DMS79 (cell line): ENCODE measurements around the gene ZC3H8.

Experiments
- DNase-seq: peaks from one replicate; lab custom pipeline; 2025; lab: John Stamatoyannopoulos, UW

ZC3H8 gene

GRCh38 chr2:112195167-112195766 lies 59.6 kb downstream of the ZC3H8 start:
- DNase-seq, result no peak

DNA sequence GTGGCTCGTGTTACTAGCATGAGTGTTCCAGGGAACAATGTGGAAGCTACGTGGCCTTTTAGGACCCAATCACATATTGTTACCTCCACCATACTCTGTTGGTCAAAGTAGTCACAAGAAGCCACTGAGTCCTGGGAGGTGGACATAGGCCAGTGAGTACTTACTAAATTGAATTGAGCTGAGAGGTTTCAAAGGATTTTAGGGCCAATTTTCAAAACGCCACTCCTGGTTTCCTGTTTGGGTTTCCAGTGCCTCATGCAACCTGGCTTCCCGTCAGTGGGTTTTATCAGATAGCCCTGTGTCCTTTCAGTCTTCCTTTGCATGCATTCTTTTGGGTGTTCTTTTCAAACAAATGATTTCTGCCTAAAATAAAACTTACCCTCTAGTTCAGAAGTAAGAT lies 60.4 kb downstream of the ZC3H8 start:
- DNase-seq, result no peak

DNA sequence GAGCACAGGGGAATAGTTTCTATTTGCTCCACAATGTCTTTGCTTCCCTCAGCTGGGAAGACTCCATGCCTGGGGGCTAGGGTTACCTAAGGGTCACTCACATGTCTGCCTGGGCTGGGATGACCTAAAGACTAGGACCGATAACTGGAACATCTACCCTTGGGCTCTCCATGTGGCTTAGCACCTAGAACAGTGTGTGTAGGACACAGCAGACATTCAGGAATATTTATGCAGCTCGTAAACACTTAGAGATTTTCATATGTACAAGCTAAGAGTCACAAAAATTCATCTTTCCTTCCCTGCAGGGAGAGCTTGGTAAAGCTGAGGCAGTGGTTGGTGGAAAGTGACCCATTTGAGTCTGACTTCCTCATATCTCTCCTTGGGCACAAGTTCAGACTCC lies 60.8 kb downstream of the ZC3H8 start:
- no peak for DNase-seq

GRCh38 chr2:112189001-112189556 lies 65.8 kb downstream of the ZC3H8 start:
- DNase-seq, result no peak

DNA sequence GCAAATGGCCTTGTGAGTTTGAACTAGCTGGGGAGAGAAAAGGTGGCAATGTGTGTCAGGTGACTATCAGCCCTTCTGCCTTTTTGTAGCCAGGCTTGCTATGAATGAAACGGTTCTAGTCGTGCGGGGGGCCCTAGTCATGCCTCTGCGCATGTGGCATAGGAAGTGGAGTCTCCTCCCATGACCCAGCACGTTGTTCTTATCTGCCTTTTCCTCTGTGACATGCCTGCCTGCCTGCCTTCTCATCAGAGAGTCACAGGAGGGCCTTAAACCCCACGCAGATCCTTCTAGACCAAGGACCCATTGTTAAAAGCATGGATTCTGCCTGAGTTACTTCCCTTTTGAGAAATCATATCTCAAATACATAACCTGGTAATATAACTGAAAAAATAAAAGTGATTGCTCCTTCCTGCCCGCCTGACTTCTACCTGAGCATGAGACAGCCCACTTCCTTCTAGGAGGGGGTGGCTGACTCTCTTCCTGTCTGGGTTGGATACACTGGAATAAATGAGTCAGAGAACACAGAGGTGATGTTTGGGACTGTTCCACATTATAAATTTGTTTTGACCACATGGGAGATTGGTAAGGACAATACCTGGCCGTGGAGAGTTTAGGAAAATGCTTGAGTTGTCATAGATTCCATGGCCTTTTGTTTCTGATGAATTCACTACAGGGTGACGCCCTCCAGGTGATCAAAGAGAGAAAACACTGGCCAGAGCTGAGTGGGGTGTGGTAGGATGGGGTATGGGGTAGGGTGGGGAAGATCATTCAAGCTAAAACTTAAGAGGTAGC lies 66.8 kb downstream of the ZC3H8 start:
- DNase-seq, result no peak

- no peak for DNase-seq
Observed at GRCh38 chr2:112187046-112187715, 67.7 kb downstream of the ZC3H8 start.

DNA sequence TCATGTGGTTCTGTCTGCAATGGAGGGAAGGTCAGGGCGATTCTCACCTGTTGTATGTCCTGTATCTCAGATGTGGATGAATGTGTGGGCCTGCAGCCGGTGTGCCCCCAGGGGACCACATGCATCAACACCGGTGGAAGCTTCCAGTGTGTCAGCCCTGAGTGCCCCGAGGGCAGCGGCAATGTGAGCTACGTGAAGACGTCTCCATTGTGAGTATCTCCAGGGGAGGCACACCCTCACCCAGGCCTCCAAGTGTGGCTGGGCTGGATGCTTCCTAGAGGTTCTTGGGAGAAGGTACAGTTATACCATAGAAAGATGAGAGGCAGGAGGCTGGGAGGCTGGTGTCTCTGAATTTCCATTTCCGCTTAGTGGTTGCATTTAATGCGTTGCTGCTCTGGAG lies 69.7 kb downstream of the ZC3H8 start:
- no peak for DNase-seq

- DNase-seq, result no peak
Observed at GRCh38 chr2:112184121-112184520, 70.7 kb downstream of the ZC3H8 start.

GRCh38 chr2:112183327-112184025 lies 71.4 kb downstream of the ZC3H8 start:
- no peak for DNase-seq

- DNase-seq, result peak; percentile 97
Observed at GRCh38 chr2:112182581-112183034, 72.2 kb downstream of the ZC3H8 start.

DNA sequence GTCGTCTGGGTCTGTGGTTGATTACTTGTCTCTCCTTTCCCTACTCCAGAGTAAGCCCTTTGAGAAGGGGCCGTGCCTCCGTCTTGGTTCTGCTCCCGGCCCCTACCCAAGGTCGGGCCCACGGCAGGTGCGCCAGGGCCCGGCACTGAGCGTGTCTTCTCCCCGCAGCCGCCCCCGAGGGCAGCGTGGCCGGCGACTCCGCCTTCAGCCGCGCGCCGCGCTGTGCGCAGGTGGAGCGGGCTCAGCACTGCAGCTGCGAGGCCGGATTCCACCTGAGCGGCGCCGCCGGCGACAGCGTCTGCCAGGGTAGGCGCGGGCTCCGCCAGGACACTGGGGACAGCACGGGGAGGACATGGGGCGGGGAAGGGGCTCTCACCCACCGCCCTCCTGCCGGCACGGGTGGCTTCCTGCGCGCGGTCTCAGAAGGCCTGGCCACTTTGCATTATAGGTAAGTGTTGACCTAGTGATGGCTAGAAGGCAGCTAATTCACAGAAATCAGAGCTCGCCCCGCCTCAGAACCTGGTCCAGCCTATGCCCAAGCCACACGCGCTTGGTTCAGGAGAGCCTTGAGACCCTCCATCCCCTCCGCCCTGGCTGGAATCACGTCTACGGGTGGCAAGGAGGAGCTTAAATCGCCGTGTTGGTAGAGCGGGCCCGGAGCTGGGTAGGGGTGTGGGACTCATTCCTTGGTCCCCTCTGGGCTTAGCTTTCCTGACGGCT lies 73.1 kb downstream of the ZC3H8 start:
- peak; percentile 81 for DNase-seq

GRCh38 chr2:112175958-112176573 lies 78.8 kb downstream of the ZC3H8 start:
- DNase-seq, result no peak

GRCh38 chr2:112175333-112175732 lies 79.5 kb downstream of the ZC3H8 start:
- no peak for DNase-seq

DNA sequence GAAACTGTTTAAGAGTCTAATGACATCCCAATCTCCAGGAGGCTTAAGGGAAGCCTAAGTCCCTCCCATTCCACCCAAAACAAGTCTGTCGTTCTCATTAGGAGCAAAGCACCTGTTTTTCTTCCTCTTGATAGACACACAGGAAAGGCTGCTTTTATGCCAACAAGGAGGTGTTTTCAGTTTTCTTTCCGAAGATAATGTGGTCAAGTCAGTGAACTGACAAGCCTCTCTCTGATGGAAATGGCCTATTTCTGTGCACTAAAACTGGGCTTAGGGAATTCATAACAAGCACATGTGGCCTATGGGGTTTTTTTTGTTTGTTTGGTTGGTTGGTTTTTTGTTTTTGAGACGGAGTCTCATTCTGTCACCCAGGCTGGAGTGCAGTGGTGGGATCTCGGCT lies 80.5 kb downstream of the ZC3H8 start:
- no peak for DNase-seq

GRCh38 chr2:112173646-112174319 lies 81.1 kb downstream of the ZC3H8 start:
- DNase-seq, result no peak

DNA sequence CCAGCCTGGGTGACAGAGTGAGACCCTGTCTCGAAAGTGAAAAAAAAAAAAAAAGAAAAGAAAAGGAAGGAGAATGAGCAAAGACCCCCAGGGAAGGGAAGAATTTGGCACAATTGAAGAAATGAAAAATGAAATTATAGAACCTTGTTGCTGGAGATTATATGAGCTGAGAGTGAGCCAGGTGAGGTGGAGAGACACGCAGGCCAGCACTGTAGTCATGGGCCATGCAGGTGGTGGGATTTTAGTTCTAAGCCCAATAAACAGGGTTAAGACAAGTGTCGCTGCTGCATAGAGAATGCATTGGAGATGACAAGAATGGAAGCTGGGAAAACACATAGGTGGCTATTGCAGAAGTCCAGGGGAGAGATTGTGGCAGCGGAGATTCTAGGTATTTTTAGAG lies 84.3 kb downstream of the ZC3H8 start:
- no peak for DNase-seq

- no peak for DNase-seq
Observed at GRCh38 chr2:112168422-112169124, 86.3 kb downstream of the ZC3H8 start.

DNA sequence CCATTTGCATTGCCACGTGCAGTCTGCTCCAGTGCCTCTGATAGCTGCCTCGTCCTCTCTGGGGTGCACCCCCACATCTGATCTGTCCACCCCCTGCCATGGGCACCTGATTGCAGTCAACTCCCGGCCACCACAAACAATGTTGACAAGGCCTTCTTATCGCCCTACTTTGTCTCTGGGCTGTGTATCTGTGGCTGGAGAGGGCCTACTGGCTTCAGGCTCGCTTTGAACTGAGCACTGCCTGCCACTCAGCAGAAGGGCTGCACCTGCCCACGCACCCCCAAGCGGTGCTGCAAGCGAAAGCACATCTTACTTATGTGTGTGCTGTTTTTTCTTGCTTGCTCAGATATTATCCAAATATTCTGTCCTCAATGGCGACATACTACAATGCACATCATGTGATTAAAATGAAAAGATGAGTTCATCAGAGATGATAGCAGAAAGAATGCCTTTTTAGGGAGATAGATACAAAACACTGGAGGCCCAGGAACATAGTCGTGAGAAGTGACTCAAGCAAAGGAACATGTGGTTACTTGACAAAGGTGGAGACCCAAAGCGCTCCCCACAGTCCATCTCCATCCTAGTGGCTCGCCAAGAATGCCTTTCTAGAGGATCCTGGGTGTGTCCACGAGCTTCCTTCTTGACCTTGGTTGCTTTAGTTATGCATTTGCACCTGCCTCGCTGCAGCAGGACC lies 87.9 kb downstream of the ZC3H8 start:
- no peak for DNase-seq

DNA sequence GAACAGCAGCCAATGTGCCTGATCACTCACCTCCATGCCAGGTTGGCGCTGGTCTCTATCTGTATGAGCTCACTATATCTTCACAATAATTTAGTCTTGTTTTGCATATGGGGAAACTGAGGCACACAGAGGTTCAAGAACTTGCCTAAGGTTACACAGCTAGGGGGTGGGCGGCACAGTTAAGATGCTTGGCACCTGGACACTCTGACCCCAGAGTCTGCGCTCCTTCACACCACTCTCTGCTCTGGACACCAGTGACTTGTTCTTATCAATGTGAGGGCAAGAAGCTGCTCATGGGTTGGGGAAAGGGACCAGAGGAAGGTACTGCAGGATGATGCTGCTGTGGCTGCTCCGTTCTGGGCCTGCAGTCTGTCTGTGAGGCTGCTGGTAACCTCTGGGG lies 89.5 kb downstream of the ZC3H8 start:
- DNase-seq, result no peak
